Ovary (tissue), 9 donors: ENCODE measurements around the gene SNX32. TPM values are rescaled to one million over a fixed set of nuclear protein-coding genes. Genes with fewer than 3 reads are reported as not detected.

ENCODE experiments used
- DNase-seq, 5 donors: peaks; one replicate each; pipeline ENCODE4 v3.0.0-alpha.2; 2019 to 2020
- H3K27ac ChIP-seq, 2 donors: fragments of 200-600 bp; one replicate each; pipeline versions ENCODE4 v1.5.1 to v1.8.0; 2019 to 2022
- H3K27me3 ChIP-seq: fragments of 200-600 bp; one replicate; pipeline ENCODE4 v1.8.0; 2022
- H3K36me3 ChIP-seq: fragments of 200-600 bp; sonication (generic); one replicate; pipeline ENCODE4 v1.5.1; 2019
- H3K4me1 ChIP-seq: one replicate; pipeline ENCODE4 v1.8.1; 2013; ENCODE audit warnings: mild to moderate bottlenecking, moderate library complexity; ENCODE audit not compliant: insufficient read depth
- H3K4me3 ChIP-seq: fragments of 200-600 bp; sonication (generic); one replicate; pipeline ENCODE4 v1.5.1; 2017
- H3K9me3 ChIP-seq, 2 donors: fragments of 200-600 bp in 1 of 2; sonication (generic) in 1 of 2; one replicate each; pipeline versions ENCODE4 v1.5.1 to v1.8.1; 2013 to 2019; ENCODE audit warnings: mild to moderate bottlenecking in 1 of 2, moderate library complexity in 1 of 2
- EP300 ChIP-seq: sonication (generic); formaldehyde crosslinking; IDR thresholded peaks from one replicate; pipeline ENCODE4 v1.6.1; 2017; ENCODE audit warnings: antibody characterized with exemption
- POLR2A ChIP-seq: fragments of 450-650 bp; IDR thresholded peaks from one replicate; pipeline ENCODE4 v1.6.1; 2017; ENCODE audit warnings: antibody characterized with exemption, mild to moderate bottlenecking, moderate library complexity
- WGBS, 3 donors: extraction: QIAGEN DNeasy Blood & Tissue Kit in 1 of 3; methylation state at CpG; one replicate each; pipeline versions ENCODE4 v1.1.5 to v1.1.7; 2013 to 2017; 5-methylcytosine and 5-hydroxymethylcytosine counted together
- intact Hi-C, 4 donors: fragments of 100-400 bp; cut with DNase I; formaldehyde crosslinking; loops; one replicate each; pipeline versions ENCODE4 v1.11.0 to v1.15.1; 2022 to 2023
- polyA plus RNA-seq, 2 donors: library from polyadenylated mRNA; stranded (reverse); fragments of 200-250 nt in 1 of 2; fragments of 350-450 nt in 1 of 2; fragmentation: Illumina TruSeq in 1 of 2; extraction: RNeasy Lipid Tissue Mini Kit (QIAGEN cat#74804) in 1 of 2; gene quantifications; one replicate each; pipeline ENCODE4 v1.2.3, GENCODE V29; 2013 to 2014
- total RNA-seq, 7 donors: library from RNA; depleted of rRNA in 2 of 7; stranded (reverse); fragments of >200 nt in 2 of 7; fragmentation: NEBNext Ultra II Directional in 3 of 7; extraction: Animal tissue kit (Norgen Biotek cat#: 25700) in 3 of 7; gene quantifications; one replicate each; pipeline versions ENCODE4 v1.1.0 to v1.2.4, GENCODE V29; 2016 to 2023
- TF ChIP-seq, protein P1 (sequence below), 3 donors: fragments of 450-650 bp in 2 of 3; fragments of 200-600 bp in 1 of 3; IDR thresholded peaks; one replicate each; pipeline versions ENCODE4 v1.5.1 to v1.8.0; 2016 to 2022; ENCODE audit warnings: antibody characterized with exemption in 3 of 3, mild to moderate bottlenecking in 1 of 3
- donor health status: DM: no; HTN: no; CAD: no; lungs with moderate emphysema.
- donor health status: DM: no; HTN: no; CAD: no.
- donor health status: Bipolar disorder and iron deficiency.
- donor health status: DM: yes; HTN: yes; CAD: no.
- donor health status: DM: no; HTN: no; CAD: no.
- donor health status: DM: yes; HTN: yes; CAD: no.

The SNX32 gene
- total and polyA plus RNA-seq, 9 donors: 0.40 to 3.0 (median 1.3) TPM; not detected in 1

DNA sequence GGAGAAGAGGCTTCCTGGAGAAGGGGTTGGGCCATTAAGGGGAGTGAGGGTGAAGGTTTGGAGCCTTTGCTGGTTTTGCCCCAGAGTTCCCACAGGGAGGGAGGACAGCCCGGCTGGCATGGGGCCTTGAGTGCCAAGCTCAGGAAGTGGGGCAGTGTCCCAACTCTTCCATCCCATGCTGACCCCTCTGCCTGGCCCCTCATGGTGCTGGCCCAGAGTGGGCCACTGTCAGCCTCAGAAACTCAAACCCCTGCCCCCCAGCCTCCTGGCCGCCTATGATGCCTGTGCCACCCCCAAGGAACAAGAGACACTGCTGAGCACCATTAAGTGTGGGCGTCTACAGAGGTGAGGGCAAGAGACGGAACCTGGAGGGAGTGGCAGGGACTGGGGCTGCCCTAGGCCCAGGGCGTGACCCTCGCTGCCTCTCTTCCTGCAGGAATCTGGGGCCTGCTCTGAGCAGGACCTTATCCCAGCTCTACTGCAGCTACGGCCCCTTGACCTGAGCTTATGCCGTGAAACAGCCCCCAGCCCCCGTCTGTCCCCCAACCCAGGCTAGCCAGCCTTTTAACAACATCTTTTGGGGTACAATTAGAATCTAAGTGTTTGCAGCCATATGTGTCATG is 31.9 kb downstream of the SNX32 start:
- WGBS, 3 donors: 62 to 75% (median 72%) methylated on average over 9 of the region's 9 CpGs
- Histone ChIP-seq H3K36me3 (no peaks in the 10 kb centered on the region), H3K4me3 (no peak overlapping the region), H3K4me1 (no peaks in the 10 kb centered on the region), H3K27me3 (no peaks in the 10 kb centered on the region), H3K27ac (no peak overlapping the region), H3K9me3 (no peaks in the 10 kb centered on the region)
- TF ChIP-seq, protein P1, sequence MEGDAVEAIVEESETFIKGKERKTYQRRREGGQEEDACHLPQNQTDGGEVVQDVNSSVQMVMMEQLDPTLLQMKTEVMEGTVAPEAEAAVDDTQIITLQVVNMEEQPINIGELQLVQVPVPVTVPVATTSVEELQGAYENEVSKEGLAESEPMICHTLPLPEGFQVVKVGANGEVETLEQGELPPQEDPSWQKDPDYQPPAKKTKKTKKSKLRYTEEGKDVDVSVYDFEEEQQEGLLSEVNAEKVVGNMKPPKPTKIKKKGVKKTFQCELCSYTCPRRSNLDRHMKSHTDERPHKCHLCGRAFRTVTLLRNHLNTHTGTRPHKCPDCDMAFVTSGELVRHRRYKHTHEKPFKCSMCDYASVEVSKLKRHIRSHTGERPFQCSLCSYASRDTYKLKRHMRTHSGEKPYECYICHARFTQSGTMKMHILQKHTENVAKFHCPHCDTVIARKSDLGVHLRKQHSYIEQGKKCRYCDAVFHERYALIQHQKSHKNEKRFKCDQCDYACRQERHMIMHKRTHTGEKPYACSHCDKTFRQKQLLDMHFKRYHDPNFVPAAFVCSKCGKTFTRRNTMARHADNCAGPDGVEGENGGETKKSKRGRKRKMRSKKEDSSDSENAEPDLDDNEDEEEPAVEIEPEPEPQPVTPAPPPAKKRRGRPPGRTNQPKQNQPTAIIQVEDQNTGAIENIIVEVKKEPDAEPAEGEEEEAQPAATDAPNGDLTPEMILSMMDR (IDR thresholded peaks at IDR 0.05): no peak
- TF ChIP-seq POLR2A (no peak), EP300 (no peak)
- intact Hi-C loops: no loop called here
- peak in 3 of 5 donors; percentile 20 to 28 (median 23) for DNase-seq

DNA sequence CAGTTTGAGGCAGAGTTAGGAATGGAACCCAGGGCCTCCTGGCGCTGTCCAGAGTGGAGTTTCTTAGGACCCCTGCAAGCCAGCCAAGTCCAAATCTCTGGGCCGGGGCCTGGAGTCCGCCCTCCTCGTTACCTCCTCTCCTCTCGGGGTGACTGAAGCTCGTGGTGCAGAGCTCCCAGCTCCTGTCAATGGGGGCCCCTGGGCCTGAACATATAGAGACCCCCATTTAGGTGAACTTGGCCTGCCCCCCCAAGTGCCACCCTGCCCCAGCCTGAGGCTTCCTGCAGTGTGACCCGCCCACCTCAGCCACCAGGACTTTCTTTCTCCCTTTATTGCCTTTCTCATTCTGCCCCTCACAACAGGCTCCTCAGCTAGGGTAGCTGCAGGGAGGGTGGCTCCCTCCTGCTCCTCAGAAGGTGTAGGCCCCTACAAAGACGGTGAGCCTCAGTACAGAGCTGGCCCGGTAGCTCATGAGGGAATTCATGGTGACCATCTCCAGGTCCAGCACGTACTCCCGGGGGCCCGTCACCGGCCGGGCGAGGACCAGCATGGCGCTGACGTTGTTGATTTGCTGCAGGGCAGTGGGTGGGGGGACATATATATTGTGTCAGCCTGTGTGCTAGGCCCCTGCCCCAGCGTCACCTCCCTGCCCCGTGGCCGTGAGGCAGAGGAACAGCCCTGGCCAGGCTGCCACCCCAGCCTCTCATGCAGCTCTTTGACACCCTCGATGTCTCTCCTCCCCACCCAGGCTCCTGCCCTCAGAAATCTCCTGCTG is 32.9 kb downstream of the SNX32 start:
- Histone ChIP-seq H3K27me3 (no peaks in the 10 kb centered on the region), H3K9me3 (no peaks in the 10 kb centered on the region), H3K4me1 (peaks cover 1% of the 10 kb centered on the region), H3K4me3 (no peak overlapping the region), H3K36me3 (no peaks in the 10 kb centered on the region), H3K27ac (no peak overlapping the region)
- WGBS, 3 donors: 69 to 71% (median 70%) methylated on average over 21 of the region's 21 CpGs
- TF ChIP-seq, protein P1 (IDR thresholded peaks at IDR 0.05): no peak
- no peak for TF ChIP-seq POLR2A
- TF ChIP-seq EP300: no peak
- intact Hi-C loops: no loop called here
- peak in 3 of 5 donors; percentile 23 to 35 (median 24) for DNase-seq

DNA sequence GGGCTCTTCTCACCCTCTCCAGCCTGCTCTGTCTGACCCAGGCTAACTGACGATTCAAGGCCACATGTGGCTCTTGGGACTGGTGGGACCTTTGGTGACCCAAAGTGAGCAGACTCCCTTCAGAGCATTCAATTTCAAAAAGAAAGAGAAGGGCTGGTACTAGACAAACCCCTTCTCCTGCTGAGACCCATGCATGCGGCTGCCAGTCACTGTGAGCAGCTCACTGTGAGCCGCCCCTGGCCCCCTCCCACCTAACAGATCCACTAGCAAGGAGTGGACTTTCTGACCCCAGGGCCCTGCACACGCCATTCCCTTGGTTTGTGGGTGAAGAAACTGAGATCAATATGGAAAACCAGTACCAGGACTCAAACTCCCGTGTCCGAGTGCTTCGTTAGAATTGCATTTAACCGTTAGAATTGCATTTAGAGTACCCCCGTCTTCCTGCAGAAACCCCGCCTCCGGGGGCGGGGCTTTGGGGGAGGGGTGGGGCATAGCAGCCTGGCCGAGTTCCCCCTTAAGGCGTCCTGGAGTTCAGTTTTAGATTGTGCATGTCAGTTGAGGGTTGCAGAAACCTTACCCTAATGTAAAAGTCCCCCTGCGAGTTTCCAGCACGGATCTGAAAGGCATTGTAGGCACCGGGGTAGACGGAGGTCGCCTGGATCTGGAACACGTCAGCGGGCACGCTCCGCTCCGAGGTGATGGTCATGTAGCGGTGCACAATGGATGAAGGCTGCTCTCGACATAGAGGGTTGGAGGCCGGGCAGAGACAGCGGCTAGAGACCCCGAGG is 33.7 kb downstream of the SNX32 start:
- Histone ChIP-seq H3K36me3 (no peaks in the 10 kb centered on the region), H3K27ac (no peak overlapping the region), H3K27me3 (no peaks in the 10 kb centered on the region), H3K4me3 (no peak overlapping the region), H3K4me1 (peaks cover 2% of the 10 kb centered on the region), H3K9me3 (no peaks in the 10 kb centered on the region)
- 53 to 60% (median 54%) methylated on average over 29 of the region's 29 CpGs for WGBS, 3 donors
- TF ChIP-seq, protein P1 (IDR thresholded peaks at IDR 0.05): no peak
- TF ChIP-seq EP300 (no peak), POLR2A (no peak)
- intact Hi-C loops: no loop called here
- peak in 3 of 5 donors; percentile 38 to 49 (median 47) for DNase-seq

DNA sequence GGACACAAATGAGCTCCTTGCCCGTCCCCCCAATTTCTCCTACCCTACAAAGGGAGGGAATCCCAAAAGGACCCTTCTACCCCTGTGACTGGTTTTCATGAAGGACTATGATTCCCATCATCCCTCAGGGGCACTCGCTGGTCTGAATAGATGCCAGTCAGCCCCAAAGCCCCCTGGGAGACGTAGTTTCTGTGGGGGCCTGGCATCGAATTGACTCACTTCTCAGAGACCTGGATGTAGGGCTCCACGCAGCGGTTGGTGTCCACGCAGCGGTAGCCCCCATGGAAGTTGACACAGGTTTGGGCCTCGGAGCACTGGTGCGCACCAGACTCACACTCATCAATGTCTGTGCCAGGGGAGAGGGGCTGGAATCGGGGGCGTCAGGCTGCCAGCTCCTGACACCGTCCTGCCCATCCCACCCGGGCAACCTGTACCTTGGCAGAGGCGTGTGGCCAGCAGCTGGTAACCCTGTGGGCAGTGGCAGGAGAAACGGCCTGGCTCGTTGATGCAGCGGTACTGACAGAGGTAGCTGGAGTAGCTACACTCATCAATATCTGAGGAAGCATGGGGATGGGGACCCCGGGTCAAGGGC is 34.4 kb downstream of the SNX32 start:
- H3K4me1 ChIP-seq: peaks cover 2% of the 10 kb centered on the region
- no peaks in the 10 kb centered on the region for H3K27me3 ChIP-seq
- TF ChIP-seq EP300 (no peak), POLR2A (no peak)
- TF ChIP-seq, protein P1 (IDR thresholded peaks at IDR 0.05): no peak
- intact Hi-C loops: no loop called here
- no peak overlapping the region for H3K4me3 ChIP-seq
- WGBS, 3 donors: 75 to 89% (median 79%) methylated on average over 18 to 19 of the region's 19 CpGs
- peak in 3 of 5 donors; percentile 28 to 60 (median 53) for DNase-seq
- H3K9me3 ChIP-seq: no peaks in the 10 kb centered on the region
- H3K36me3 ChIP-seq: no peaks in the 10 kb centered on the region
- H3K27ac ChIP-seq: no peak overlapping the region
